Neural cell (in vitro differentiated cells): Measurements from ENCODE around the gene OR8J3.

Experiments used
- POLR2AphosphoS5 ChIP-seq: IDR thresholded peaks from 2 replicates; pipeline ENCODE4 v1.6.1; 2012
- RAD21 ChIP-seq: fragments of 450-650 bp; conservative IDR thresholded peaks from 2 replicates; pipeline ENCODE4 v1.6.1; 2014; ENCODE audit warnings: antibody characterized with exemption, mild to moderate bottlenecking, moderate library complexity
- TAF1 ChIP-seq: IDR thresholded peaks from 2 replicates; pipeline ENCODE4 v1.6.1; 2012; ENCODE audit warnings: low read depth
- TF ChIP-seq, protein P1 (sequence below): fragments of 450-650 bp; IDR thresholded peaks from 2 replicates; pipeline ENCODE4 v1.5.1; 2014; ENCODE audit warnings: antibody characterized with exemption, mild to moderate bottlenecking, moderate library complexity; ENCODE audit not compliant: poor library complexity, severe bottlenecking

DNA sequence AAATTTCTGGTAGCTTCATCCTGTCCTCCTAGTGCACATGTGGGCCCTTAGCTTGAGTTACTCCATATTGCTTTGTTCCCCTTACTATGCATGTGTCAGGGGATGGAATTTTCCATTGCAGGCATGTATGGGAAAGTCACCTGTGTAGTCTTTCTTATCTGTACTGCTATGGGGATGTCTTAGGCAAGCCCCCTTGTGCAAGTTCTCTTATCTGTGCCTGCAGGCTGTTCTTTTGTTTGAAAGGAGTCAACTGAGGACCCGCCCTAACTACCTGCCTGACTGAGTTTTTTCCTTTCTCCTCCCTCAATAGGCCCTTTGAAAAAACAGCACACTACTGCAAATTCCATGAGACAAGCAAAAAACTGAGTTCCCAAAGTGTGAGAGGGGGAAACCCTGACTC, 11.4 kb upstream of the OR8J3 start:
- TF ChIP-seq, protein P1, sequence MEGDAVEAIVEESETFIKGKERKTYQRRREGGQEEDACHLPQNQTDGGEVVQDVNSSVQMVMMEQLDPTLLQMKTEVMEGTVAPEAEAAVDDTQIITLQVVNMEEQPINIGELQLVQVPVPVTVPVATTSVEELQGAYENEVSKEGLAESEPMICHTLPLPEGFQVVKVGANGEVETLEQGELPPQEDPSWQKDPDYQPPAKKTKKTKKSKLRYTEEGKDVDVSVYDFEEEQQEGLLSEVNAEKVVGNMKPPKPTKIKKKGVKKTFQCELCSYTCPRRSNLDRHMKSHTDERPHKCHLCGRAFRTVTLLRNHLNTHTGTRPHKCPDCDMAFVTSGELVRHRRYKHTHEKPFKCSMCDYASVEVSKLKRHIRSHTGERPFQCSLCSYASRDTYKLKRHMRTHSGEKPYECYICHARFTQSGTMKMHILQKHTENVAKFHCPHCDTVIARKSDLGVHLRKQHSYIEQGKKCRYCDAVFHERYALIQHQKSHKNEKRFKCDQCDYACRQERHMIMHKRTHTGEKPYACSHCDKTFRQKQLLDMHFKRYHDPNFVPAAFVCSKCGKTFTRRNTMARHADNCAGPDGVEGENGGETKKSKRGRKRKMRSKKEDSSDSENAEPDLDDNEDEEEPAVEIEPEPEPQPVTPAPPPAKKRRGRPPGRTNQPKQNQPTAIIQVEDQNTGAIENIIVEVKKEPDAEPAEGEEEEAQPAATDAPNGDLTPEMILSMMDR: no peak
- TF ChIP-seq RAD21: no peak
- no peak for TF ChIP-seq POLR2AphosphoS5
- no peak for TF ChIP-seq TAF1
